ENCODE results near the gene NCBP2. TPM values are rescaled to one million over a fixed set of nuclear protein-coding genes. Genes with fewer than 3 reads are reported as not detected.

Gene NCBP2
- total and polyA plus RNA-seq, 2 donors (not counting 3 experiments of a cell fraction or from before 2014, with no cell fraction given), result 31.2 to 76.1 TPM

DNA sequence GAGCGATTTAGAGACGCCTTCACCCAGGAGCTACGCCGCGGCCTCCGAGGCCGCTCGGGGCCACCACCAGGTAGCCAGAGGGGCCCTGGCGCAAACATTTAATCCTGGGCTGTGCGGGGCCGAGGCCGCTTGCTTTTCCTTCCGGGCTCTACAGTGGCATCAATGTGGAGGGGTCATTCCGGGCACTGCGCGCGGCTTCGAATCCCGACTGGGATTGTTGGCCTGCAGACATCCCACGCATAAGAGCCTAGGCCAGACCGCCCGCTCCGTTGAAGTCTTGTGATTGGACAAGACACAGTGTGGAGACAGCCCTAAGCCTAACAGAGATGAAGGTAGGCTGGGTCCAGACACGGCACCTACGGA lies 568 bp upstream of the NCBP2 start:
- H3K9me1 ChIP-seq (replicated peaks; ENCODE audit: control insufficient read depth, extremely low read depth, insufficient read depth, low read length), result no peaks in the 10 kb centered on the region
- H3K9ac ChIP-seq (replicated peaks; ENCODE audit: extremely low read depth, insufficient read depth, low read length), result peak overlapping the region; percentile 69
- ChIA-PET POLR2A (interaction anchor here (1.2 kb wide), 1 partner anchor 76 kb away, joined by 5 read pairs; no protein-coding TSS in a partner anchor), CTCF (interaction anchor here (1.6 to 2.6 kb wide), 5 partner anchors 27 to 420 kb away, joined by 4 to 15 read pairs (median 12); partner anchors contain the start of genes PAK2 and SENP5)
- no peak for DNase-seq (ENCODE audit: low read depth, low spot score)
- H2AFZ ChIP-seq (ENCODE audit: low read depth, low read length), result peak overlapping the region; percentile 26
- H3K9me3 ChIP-seq (replicated peaks; ENCODE audit: control insufficient read depth, insufficient read depth, low read length), result no peaks in the 10 kb centered on the region
- peak overlapping the region; percentile 63 for H3K4me2 ChIP-seq (ENCODE audit: insufficient read depth, low read length)
- intact Hi-C loops (cut with micrococcal nuclease) (loop anchor here (1.0 to 2.0 kb wide), 5 partner anchors 25 to 414 kb away; partner anchors contain the start of genes FBXO45, PIGZ, SENP5 and WDR53), dilution Hi-C loops (cut with MboI; ENCODE audit: extremely low pct_ligation_motif_present, low sequenced_read_pairs) (no loop called here)
- no peak overlapping the region for H3K27ac ChIP-seq (ENCODE audit: insufficient read depth, low read depth, low read length)
- no peak for TF ChIP-seq POLR2AphosphoS5 (IDR thresholded peaks at IDR 0.05; ENCODE audit: insufficient read depth, low read depth, low read length)
- TF ChIP-seq MYC (IDR thresholded peaks at IDR 0.05; ENCODE audit: low read depth, low read length), result no peak
- no peak for TF ChIP-seq GATA2 (IDR thresholded peaks at IDR 0.05; ENCODE audit: insufficient read depth, insufficient read length, low read depth, low read length)
- TF ChIP-seq FOS (IDR thresholded peaks at IDR 0.05; ENCODE audit: borderline replicate concordance, insufficient read depth, low read length), result no peak
- no peak for TF ChIP-seq EZH2 (IDR thresholded peaks at IDR 0.05; ENCODE audit: borderline replicate concordance, low read depth, low read length, severe bottlenecking)
- TF ChIP-seq POLR2A (IDR thresholded peaks at IDR 0.05; ENCODE audit: low read depth, low read length), result no peak
- TF ChIP-seq, protein P1, sequence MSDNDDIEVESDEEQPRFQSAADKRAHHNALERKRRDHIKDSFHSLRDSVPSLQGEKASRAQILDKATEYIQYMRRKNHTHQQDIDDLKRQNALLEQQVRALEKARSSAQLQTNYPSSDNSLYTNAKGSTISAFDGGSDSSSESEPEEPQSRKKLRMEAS (IDR thresholded peaks at IDR 0.05; ENCODE audit: insufficient read depth, insufficient read length), result no peak
- TF ChIP-seq, protein P2, sequence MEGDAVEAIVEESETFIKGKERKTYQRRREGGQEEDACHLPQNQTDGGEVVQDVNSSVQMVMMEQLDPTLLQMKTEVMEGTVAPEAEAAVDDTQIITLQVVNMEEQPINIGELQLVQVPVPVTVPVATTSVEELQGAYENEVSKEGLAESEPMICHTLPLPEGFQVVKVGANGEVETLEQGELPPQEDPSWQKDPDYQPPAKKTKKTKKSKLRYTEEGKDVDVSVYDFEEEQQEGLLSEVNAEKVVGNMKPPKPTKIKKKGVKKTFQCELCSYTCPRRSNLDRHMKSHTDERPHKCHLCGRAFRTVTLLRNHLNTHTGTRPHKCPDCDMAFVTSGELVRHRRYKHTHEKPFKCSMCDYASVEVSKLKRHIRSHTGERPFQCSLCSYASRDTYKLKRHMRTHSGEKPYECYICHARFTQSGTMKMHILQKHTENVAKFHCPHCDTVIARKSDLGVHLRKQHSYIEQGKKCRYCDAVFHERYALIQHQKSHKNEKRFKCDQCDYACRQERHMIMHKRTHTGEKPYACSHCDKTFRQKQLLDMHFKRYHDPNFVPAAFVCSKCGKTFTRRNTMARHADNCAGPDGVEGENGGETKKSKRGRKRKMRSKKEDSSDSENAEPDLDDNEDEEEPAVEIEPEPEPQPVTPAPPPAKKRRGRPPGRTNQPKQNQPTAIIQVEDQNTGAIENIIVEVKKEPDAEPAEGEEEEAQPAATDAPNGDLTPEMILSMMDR (IDR thresholded peaks at IDR 0.05; ENCODE audit: extremely low read depth in 1 of 2, insufficient read depth in 1 of 2, low read depth in 1 of 2, low read length in 2 of 2), result no peak
- TF ChIP-seq JUN (IDR thresholded peaks at IDR 0.05; ENCODE audit: borderline replicate concordance, insufficient read depth, insufficient read length, low read depth), result no peak
- H3K4me3 ChIP-seq (replicated peaks in 1 of 3; ENCODE audit: insufficient read depth in 1 of 3, low read depth in 1 of 3, low read length in 3 of 3), result peak overlapping the region; percentile 49 to 93 (median 50)
- H3K79me2 ChIP-seq (ENCODE audit: control insufficient read depth, insufficient read depth, low read length), result peaks cover 47% of the 10 kb centered on the region
- H4K20me1 ChIP-seq (replicated peaks; ENCODE audit: control insufficient read depth, extremely low read depth, insufficient read depth, low read length), result no peaks in the 10 kb centered on the region
- no peak for FAIRE-seq
- peaks cover 0 to 2% of the 10 kb centered on the region in 2 experiments for H3K36me3 ChIP-seq (ENCODE audit: control insufficient read depth in 2 of 2, extremely low read depth in 1 of 2, insufficient read depth in 2 of 2, low read length in 2 of 2)
- peaks cover 16% of the 10 kb centered on the region for H3K4me1 ChIP-seq (ENCODE audit: control insufficient read depth, extremely low read depth, insufficient read depth, low read length)
- BruUV-seq (replicated peaks), result TSS peak; percentile 77
- H3K27me3 ChIP-seq (ENCODE audit: control insufficient read depth in 2 of 2, insufficient read depth in 2 of 2, low read length in 2 of 2), result no peaks in the 10 kb centered on the region

All from endothelial cell of umbilical vein (primary cell).